H1 (cell line): ENCODE data around the gene ARID1B. TPM values are rescaled to one million over a fixed set of nuclear protein-coding genes. Genes with fewer than 3 reads are reported as not detected.

Experiments used
- ASH2L ChIP-seq: fragments of 200-600, 300-600 bp; sonication (generic); IDR thresholded peaks from one replicate; pipeline ENCODE4 v1.7.1; 2017; ENCODE audit warnings: low read length
- BACH1 ChIP-seq: IDR thresholded peaks from 2 replicates; pipeline ENCODE4 v1.6.1; 2012; ENCODE audit warnings: low read length, improper control_type of control experiment
- CHD7 ChIP-seq: fragments of 300-600 bp; sonication (generic); IDR thresholded peaks from 2 replicates; pipeline ENCODE4 v1.7.1; 2012; ENCODE audit warnings: low read length, moderate library complexity, mild to moderate bottlenecking, inconsistent platforms; ENCODE audit not compliant: insufficient replicate concordance
- CREB1 ChIP-seq: IDR thresholded peaks from 2 replicates; pipeline ENCODE4 v1.6.1; 2012; ENCODE audit warnings: inconsistent platforms
- GABPA ChIP-seq: IDR thresholded peaks from 2 replicates; pipeline ENCODE4 v1.6.1; 2011; ENCODE audit warnings: mild to moderate bottlenecking, low read length, moderate library complexity, borderline replicate concordance; ENCODE audit not compliant: insufficient read depth
- KDM4A ChIP-seq: IDR thresholded peaks from one replicate; pipeline ENCODE4 v1.7.1; 2012; ENCODE audit warnings: low read depth, mild to moderate bottlenecking, moderate library complexity, low read length, inconsistent platforms; ENCODE audit not compliant: severe bottlenecking
- SIN3A ChIP-seq, 2 experiments: IDR thresholded peaks in 1 of 2; conservative IDR thresholded peaks in 1 of 2; 2 replicates each; pipeline ENCODE4 v1.6.1; 2011 to 2012; ENCODE audit warnings: low read length in 2 of 2, improper control_type of control experiment in 1 of 2, low read depth in 1 of 2, mild to moderate bottlenecking in 1 of 2
- SUZ12 ChIP-seq: fragments of 200-600 bp; sonication (generic); IDR thresholded peaks from 2 replicates; pipeline ENCODE4 v1.6.1; 2012; ENCODE audit warnings: mild to moderate bottlenecking, inconsistent platforms, low read length, moderate library complexity, mixed read lengths
- TCF12 ChIP-seq: IDR thresholded peaks from 2 replicates; pipeline ENCODE4 v1.6.1; 2011; ENCODE audit warnings: low read depth, mild to moderate bottlenecking, low read length
- polyA plus RNA-seq, 7 experiments: library from polyadenylated mRNA; depleted of rRNA in 3 of 7; stranded (reverse) in 5 of 7; unstranded in 2 of 7; fragments of >200 nt in 5 of 7; fragments of 200-250 nt in 2 of 7; gene quantifications; 1 replicate in 5 of 7; 2 replicates in 1 of 7; 4 replicates in 1 of 7; pipeline versions ENCODE4 v1.2.1 to v1.2.3, GENCODE V29; 2011 to 2013; ENCODE audit warnings: missing spikeins in 2 of 7, mixed read lengths in 2 of 7
- total RNA-seq: library from RNA; stranded (reverse); fragmentation: NEBNext Ultra II Directional; extraction: Animal tissue kit (Norgen Biotek cat#: 25700); gene quantifications from 2 replicates; pipeline ENCODE4 v1.2.1, GENCODE V29; 2021

Gene ARID1B
- total and polyA plus RNA-seq, 2 of the 8 experiments (the other 6 are each of a cell fraction or from before 2014, with no cell fraction given): 24.3 to 70.3 TPM

GRCh38 chr6:156963712-156964700 lies 186.8 kb downstream of the ARID1B start (continued):
- TF ChIP-seq CHD7 (no peak), SUZ12 (no peak), GABPA (no peak), BACH1 (peak; percentile 39; the same call in 1 of the 2 replicates), ASH2L (no peak), CREB1 (0 out of 2 replicates have a peak, but pooled peaks have one; percentile 11), KDM4A (no peak), SIN3A (conservative IDR thresholded peaks at IDR 0.05 in 1 of 2, IDR thresholded peaks at IDR 0.05 in 1 of 2; ENCODE audit: low read depth in 1 of 2, low read length in 2 of 2) (0 out of 4 replicates have a peak, but pooled peaks have one; percentile 38 to 80), TCF12 (no peak)
- TF ChIP-seq, all 59 proteins: peak for 4
